Stimulated activated CD4-positive, alpha-beta T cell treated with anti-CD3 and anti-CD28 coated beads, Interleukin-15, amount 100 ng/mL, for 48 hours (primary cell): ENCODE measurements around the gene SBNO2.

Source experiments
- DNase-seq, 2 donors: peaks; one replicate each; pipeline ENCODE4 v3.0.0-alpha.2; 2020; ENCODE audit warnings: low read depth in 2 of 2

The SBNO2 gene

DNA sequence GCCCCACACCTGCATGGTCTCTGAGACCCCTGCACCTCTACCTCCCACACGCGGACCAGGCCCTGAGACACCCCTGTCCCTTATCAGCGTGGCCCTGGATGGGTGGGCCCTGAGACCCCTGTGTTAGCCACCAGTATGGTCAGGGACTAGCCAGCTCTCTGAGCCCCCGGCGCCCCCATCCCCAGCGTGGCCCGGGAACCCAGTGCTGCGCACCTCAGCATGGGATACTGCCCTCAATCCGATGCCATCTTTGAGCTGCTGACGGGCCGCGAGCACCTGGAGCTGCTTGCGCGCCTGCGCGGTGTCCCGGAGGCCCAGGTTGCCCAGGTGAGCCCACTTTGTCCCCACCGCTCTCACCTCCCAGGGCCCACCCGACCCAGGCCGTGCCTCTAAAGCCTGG, 112.1 kb downstream of the SBNO2 start:
- no peak for DNase-seq

DNA sequence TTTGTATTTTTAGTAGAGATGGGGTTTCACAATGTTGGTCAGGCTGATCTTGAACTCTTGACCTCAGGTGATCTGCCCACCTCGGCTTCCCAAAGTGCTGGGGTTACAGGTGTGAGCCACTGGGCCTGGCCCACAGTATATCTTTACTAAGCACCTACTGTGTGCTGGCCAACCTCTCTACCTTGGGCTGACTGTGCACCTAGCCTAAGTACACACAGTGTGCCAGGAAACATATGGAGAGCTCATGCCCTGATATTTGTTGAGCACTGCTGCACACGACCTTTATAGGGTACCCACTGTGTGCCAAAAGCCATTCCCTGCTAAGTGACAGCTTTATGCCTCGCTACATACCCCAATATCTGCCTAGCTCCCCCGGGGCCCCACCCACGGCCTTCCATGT, 113.4 kb downstream of the SBNO2 start:
- DNase-seq = no peak

DNA sequence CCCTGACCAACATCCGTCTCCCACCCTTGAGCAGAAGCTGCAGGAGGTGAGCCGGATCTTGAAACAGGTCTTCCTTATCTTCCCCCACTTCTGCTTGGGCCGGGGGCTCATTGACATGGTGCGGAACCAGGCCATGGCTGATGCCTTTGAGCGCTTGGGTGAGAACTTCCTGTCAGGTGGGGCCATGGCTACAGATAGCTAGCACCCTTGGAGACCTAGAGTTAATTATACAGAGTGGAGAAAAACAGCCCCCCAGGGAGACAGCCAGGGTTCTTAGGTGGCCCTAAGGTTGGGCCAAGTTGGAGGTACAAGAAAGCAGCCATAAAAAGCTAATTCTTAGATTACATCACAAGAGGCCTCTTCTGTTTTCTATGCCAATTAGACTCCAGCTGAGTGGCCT, 116.0 kb downstream of the SBNO2 start:
- DNase-seq = no peak
